Neutrophil (primary cell): Measurements from ENCODE around the gene NR1H4.
"Not testable (repeated sequence)": the region's sequence is repeated elsewhere in the genome, so short reads cannot be mapped to it uniquely, and the experiment has no call there.

Experiments used
- H3K27ac ChIP-seq: fragments of 200-600 bp; sonication (generic); 2 replicates; pipeline ENCODE4 v1.5.1; 2016; ENCODE audit warnings: mild to moderate bottlenecking, moderate library complexity
- H3K27me3 ChIP-seq: fragments of 200-600 bp; sonication (generic); 2 replicates; pipeline ENCODE4 v1.6.0; 2016; ENCODE audit warnings: mild to moderate bottlenecking
- H3K36me3 ChIP-seq: fragments of 200-600 bp; sonication (generic); 2 replicates; pipeline ENCODE4 v1.5.1; 2017
- H3K4me1 ChIP-seq, 2 experiments: fragments of 200-600 bp in 1 of 2; sonication (generic) in 1 of 2; 1 replicate in 1 of 2; 2 replicates in 1 of 2; pipeline versions ENCODE4 v1.5.1 to v1.6.1; 2013 to 2016; ENCODE audit warnings: low read depth in 1 of 2, low read length in 1 of 2, mild to moderate bottlenecking in 1 of 2, moderate library complexity in 1 of 2; ENCODE audit not compliant: control insufficient read depth in 1 of 2, insufficient read depth in 1 of 2
- H3K4me3 ChIP-seq, 2 experiments: fragments of 200-600 bp in 1 of 2; sonication (generic) in 1 of 2; 1 replicate in 1 of 2; 2 replicates in 1 of 2; pipeline ENCODE4 v1.5.1; 2013 to 2016; ENCODE audit warnings: low read depth in 1 of 2, low read length in 1 of 2, mild to moderate bottlenecking in 1 of 2, moderate library complexity in 1 of 2
- H3K9me3 ChIP-seq: fragments of 200-600 bp; sonication (generic); 2 replicates; pipeline ENCODE4 v1.5.1; 2016
- TF ChIP-seq, protein P1 (sequence below): fragments of 200-600 bp; sonication (generic); IDR thresholded peaks from 2 replicates; pipeline ENCODE4 v1.5.1; 2016; ENCODE audit warnings: antibody characterized with exemption

NR1H4 gene

DNA sequence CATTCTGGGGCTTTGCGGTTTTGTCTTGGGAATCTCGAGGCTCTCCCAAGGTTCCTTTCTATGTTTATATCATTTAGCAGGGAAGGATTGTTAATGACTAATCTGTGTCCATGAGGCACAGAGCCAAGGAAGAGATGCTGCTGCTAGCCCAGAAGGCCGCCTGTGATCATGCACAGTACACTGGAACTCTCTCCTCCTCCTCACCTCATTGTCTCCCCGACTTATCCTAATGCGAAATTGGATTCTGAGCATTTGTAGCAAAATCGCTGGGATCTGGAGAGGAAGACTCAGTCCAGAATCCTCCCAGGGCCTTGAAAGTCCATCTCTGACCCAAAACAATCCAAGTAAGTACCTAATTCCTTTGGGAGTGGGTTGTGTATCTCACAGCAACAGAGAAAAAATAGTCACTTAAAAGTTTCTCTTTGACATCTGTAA lies at the start of gene NR1H4:
NR1H4 (plus strand) TSS at position 151 of the 435 bp plus-strand sequence. CDS start 19,458 bp downstream, outside the sequence.
- Histone ChIP-seq H3K4me1 (no peaks in the 10 kb centered on the region), H3K9me3 (no peaks in the 10 kb centered on the region), H3K4me3 (no peak within 1 kb of the TSS), H3K27me3 (no peaks in the 10 kb centered on the region), H3K27ac (no peak within 1 kb of the TSS), H3K36me3 (no peaks in the 10 kb centered on the region)
- TF ChIP-seq, protein P1, sequence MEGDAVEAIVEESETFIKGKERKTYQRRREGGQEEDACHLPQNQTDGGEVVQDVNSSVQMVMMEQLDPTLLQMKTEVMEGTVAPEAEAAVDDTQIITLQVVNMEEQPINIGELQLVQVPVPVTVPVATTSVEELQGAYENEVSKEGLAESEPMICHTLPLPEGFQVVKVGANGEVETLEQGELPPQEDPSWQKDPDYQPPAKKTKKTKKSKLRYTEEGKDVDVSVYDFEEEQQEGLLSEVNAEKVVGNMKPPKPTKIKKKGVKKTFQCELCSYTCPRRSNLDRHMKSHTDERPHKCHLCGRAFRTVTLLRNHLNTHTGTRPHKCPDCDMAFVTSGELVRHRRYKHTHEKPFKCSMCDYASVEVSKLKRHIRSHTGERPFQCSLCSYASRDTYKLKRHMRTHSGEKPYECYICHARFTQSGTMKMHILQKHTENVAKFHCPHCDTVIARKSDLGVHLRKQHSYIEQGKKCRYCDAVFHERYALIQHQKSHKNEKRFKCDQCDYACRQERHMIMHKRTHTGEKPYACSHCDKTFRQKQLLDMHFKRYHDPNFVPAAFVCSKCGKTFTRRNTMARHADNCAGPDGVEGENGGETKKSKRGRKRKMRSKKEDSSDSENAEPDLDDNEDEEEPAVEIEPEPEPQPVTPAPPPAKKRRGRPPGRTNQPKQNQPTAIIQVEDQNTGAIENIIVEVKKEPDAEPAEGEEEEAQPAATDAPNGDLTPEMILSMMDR = no peak

DNA sequence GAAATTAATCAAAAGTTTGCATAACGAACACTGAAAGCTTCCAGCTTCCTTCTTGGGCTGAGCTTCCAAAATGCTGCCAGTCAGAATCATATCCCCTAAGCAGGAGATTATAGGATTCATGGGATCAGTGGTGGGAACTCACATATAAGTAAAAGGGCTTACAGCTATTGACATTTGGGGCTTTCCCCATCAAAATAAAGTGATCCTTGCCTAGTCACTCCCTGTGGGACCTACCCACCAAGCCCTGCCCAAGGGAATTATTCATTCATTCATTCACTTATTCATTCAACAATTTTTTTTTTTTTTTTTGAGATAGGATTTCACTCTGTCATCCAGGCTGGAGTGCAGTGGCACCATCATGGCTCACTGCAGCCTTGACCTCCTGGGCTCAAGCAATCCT lies 47.5 kb upstream of the NR1H4 start:
- no peak overlapping the region for H3K4me3 ChIP-seq
- TF ChIP-seq, protein P1 = no peak
- no peaks in the 10 kb centered on the region for H3K9me3 ChIP-seq
- no peaks in the 10 kb centered on the region for H3K27me3 ChIP-seq
- no peak overlapping the region for H3K27ac ChIP-seq
- H3K4me1 ChIP-seq = no peaks in the 10 kb centered on the region
- no peaks in the 10 kb centered on the region for H3K36me3 ChIP-seq

DNA sequence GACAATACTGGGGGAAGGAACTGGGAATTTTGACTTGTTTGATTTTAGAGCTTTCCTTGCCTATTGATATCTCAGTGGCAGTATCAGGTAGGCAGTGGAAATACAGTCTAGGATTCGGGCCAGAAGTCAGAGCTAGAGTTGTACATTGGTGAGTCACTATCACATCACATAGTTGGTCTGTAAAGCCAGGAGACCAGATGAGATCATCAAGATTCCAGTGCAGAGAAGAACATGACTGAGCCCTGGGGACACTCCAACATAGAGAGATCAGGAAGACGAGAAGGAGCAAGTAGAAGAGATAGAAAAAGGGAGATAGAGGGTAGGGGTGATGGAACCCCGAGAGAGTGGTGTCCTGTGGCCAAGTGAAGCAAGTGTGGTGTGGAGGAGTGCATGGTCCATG lies 46.6 kb upstream of the NR1H4 start:
- no peaks in the 10 kb centered on the region for H3K9me3 ChIP-seq
- H3K4me3 ChIP-seq = no peak overlapping the region
- no peaks in the 10 kb centered on the region for H3K36me3 ChIP-seq
- TF ChIP-seq, protein P1 = no peak
- no peaks in the 10 kb centered on the region for H3K27me3 ChIP-seq
- H3K4me1 ChIP-seq = no peaks in the 10 kb centered on the region
- no peak overlapping the region for H3K27ac ChIP-seq

DNA sequence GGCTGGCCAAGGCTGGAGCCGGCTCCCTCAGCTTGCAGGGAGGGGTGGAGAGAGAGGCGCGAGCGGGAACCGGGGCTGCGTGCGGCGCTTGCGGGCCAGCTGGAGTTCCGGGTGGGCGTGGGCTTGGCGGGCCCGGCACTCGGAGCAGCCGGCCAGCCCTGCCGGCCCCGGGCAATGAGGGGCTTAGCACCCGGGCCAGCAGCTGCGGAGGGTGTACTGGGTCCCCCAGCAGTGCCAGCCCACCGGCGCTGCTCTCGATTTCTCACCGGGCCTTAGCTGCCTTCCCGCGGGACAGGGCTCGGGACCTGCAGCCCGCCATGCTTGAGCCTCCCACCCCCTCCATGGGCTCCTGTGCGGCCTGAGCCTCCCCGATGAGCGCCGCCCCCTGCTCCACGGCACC lies 43.4 kb upstream of the NR1H4 start:
- H3K4me3 ChIP-seq, H3K27ac ChIP-seq, H3K36me3 ChIP-seq, H3K9me3 ChIP-seq, H3K4me1 ChIP-seq, H3K27me3 ChIP-seq: not testable (repeated sequence)

DNA sequence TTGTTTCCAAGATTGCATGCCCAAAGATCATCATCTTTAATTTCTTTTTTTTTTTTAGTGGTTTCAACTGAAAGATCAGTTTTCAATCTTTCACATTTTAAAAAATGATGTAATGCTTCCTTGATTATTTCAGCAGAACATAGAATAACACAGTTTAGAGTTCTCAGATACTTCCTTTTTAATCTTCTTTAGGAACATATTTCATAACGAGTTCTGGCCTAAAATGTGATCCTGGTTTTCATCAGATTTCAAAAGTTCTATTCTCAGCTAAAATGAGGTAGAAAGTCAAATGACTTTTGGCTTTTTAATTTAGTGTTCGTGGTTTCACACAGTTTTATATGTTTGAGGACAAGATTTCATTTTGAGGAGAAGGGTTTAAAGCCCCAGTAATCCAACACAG lies 40.0 kb upstream of the NR1H4 start:
- H3K27me3 ChIP-seq = no peaks in the 10 kb centered on the region
- H3K4me1 ChIP-seq = no peaks in the 10 kb centered on the region
- H3K36me3 ChIP-seq = no peaks in the 10 kb centered on the region
- TF ChIP-seq, protein P1 = no peak
- no peaks in the 10 kb centered on the region for H3K9me3 ChIP-seq
- no peak overlapping the region for H3K27ac ChIP-seq
- no peak overlapping the region for H3K4me3 ChIP-seq

DNA sequence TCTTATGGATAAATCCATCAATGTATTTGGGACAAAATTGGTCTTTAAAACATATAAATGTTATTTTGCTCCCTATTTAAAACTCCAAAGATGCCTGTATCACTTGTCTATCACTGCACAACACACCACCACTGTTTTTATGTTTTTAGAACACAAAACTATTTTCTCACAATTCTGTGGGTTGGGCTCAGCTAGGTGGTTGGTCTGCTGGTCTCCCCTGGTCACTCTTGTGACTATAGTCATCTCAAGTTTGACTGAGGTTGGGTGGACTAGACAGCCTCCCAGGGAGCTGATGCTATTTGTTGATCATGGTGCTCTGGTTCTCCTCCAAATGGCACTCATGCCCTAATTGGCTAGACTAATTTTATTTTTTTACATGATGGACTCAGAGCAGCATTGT lies 39.5 kb upstream of the NR1H4 start:
- H3K4me1 ChIP-seq = no peaks in the 10 kb centered on the region

More for the DNA sequence above, 39.5 kb upstream of the NR1H4 start:
- Histone ChIP-seq H3K27me3 (no peaks in the 10 kb centered on the region), H3K4me3 (no peak overlapping the region), H3K9me3 (no peaks in the 10 kb centered on the region), H3K36me3 (no peaks in the 10 kb centered on the region), H3K27ac (no peak overlapping the region)
- TF ChIP-seq, protein P1 = no peak
